ENCODE data around the gene WNT9B.

The WNT9B gene

GRCh38 chr17:46922487-46922803 is 71.1 kb downstream of the WNT9B start:
- no peak for TF ChIP-seq CREB1 (IDR thresholded peaks at IDR 0.05; ENCODE audit: low read depth)
- no peak for TF ChIP-seq FOXM1 (IDR thresholded peaks at IDR 0.05; ENCODE audit: borderline replicate concordance, low read depth)
- no peak for TF ChIP-seq TCF12 (IDR thresholded peaks at IDR 0.05; ENCODE audit: low read depth)
- no peak for TF ChIP-seq EGR1 (IDR thresholded peaks at IDR 0.05)

DNA sequence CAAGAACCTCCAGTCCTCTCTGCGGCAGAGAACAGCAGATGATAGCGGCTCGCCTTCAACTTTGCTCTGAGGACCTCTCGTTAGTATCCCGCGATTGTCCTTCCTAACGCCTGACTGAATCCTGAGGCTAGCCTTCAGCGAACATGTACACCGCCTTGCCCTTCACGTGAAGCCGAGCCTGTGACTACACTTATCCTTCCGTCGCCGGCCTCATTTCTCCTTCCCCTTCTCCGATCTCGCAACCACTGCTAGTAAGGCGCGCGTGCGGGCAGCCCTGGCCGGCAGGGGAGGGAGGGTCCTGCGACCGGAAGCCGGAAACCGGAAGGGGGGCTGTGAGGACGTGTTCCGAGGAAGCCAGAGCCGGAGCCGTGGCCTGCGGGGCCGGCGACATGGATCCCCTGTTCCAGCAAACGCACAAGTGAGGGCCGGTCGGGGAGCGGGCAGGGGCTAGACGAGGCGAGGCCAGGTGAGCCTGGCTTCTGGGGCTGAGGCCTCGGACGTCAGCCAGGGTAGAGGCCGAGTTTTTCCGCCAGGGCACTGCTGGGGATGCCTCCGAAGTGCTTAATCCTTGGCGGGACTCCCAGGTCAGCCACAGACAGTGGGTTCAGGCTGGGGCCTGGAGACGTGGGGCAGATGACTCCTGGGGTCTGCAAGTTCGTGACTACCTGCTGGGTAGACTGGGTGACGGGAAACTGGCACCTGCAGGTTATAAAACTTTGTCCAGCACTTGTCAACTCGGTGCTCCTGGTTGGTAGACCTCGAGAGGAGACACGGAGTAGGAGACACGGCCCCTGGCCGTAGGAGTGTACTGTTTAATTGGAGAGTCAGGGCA is 71.6 kb downstream of the WNT9B start, which contains the start of gene GOSR2:
Gene GOSR2 (plus strand): TSS at position 357 of the 832 bp plus-strand sequence. CDS start 33 bp downstream, at position 390.
- no peak for TF ChIP-seq CREB1 (IDR thresholded peaks at IDR 0.05; ENCODE audit: low read depth)
- TF ChIP-seq YY1 (IDR thresholded peaks at IDR 0.05; ENCODE audit: low read depth), result peak; percentile 75
- TF ChIP-seq TCF12 (IDR thresholded peaks at IDR 0.05; ENCODE audit: low read depth), result 0 out of 2 replicates have a peak, but pooled peaks have one; percentile 66
- TF ChIP-seq NFIC (IDR thresholded peaks at IDR 0.05), result 0 out of 2 replicates have a peak, but pooled peaks have one; percentile 31
- TF ChIP-seq CEBPB (IDR thresholded peaks at IDR 0.05), result peak; percentile 18; the same call in 1 of the 2 replicates
- no peak; the same call in 1 of the 2 replicates for TF ChIP-seq EGR1 (IDR thresholded peaks at IDR 0.05)
- no peak for TF ChIP-seq FOXM1 (IDR thresholded peaks at IDR 0.05; ENCODE audit: borderline replicate concordance, low read depth)
- no peak for TF ChIP-seq RAD21 (IDR thresholded peaks at IDR 0.05; ENCODE audit: low read depth)
- TF ChIP-seq TEAD4 (IDR thresholded peaks at IDR 0.05), result no peak; the same call in 1 of the 2 replicates
- TF ChIP-seq USF1 (IDR thresholded peaks at IDR 0.05), result 0 out of 2 replicates have a peak, but pooled peaks have one; percentile 6
- peak; percentile 83 for TF ChIP-seq TAF1 (IDR thresholded peaks at IDR 0.05; ENCODE audit: low read depth)
- TF ChIP-seq EP300 (IDR thresholded peaks at IDR 0.05; ENCODE audit: borderline replicate concordance), result peak; percentile 5; the same call in 1 of the 2 replicates
- TF ChIP-seq ZBTB7A (IDR thresholded peaks at IDR 0.05; ENCODE audit: low read depth), result no peak
- peak; percentile 83 for TF ChIP-seq MAX (IDR thresholded peaks at IDR 0.05)
- no peak for TF ChIP-seq REST (IDR thresholded peaks at IDR 0.05; ENCODE audit: low read depth)

- no peak for TF ChIP-seq EGR1 (IDR thresholded peaks at IDR 0.05)
- no peak for TF ChIP-seq EP300 (IDR thresholded peaks at IDR 0.05; ENCODE audit: borderline replicate concordance)
- TF ChIP-seq ZBTB7A (IDR thresholded peaks at IDR 0.05; ENCODE audit: low read depth), result no peak
- TF ChIP-seq USF1 (IDR thresholded peaks at IDR 0.05), result no peak
- TF ChIP-seq TEAD4 (IDR thresholded peaks at IDR 0.05), result no peak
- no peak for TF ChIP-seq YY1 (IDR thresholded peaks at IDR 0.05; ENCODE audit: low read depth)
- no peak for TF ChIP-seq TAF1 (IDR thresholded peaks at IDR 0.05; ENCODE audit: low read depth)
- TF ChIP-seq REST (IDR thresholded peaks at IDR 0.05; ENCODE audit: low read depth), result no peak
- TF ChIP-seq NFIC (IDR thresholded peaks at IDR 0.05), result no peak
- no peak for TF ChIP-seq CEBPB (IDR thresholded peaks at IDR 0.05)
Measured at GRCh38 chr17:46925185-46925868, 73.9 kb downstream of the WNT9B start.

DNA sequence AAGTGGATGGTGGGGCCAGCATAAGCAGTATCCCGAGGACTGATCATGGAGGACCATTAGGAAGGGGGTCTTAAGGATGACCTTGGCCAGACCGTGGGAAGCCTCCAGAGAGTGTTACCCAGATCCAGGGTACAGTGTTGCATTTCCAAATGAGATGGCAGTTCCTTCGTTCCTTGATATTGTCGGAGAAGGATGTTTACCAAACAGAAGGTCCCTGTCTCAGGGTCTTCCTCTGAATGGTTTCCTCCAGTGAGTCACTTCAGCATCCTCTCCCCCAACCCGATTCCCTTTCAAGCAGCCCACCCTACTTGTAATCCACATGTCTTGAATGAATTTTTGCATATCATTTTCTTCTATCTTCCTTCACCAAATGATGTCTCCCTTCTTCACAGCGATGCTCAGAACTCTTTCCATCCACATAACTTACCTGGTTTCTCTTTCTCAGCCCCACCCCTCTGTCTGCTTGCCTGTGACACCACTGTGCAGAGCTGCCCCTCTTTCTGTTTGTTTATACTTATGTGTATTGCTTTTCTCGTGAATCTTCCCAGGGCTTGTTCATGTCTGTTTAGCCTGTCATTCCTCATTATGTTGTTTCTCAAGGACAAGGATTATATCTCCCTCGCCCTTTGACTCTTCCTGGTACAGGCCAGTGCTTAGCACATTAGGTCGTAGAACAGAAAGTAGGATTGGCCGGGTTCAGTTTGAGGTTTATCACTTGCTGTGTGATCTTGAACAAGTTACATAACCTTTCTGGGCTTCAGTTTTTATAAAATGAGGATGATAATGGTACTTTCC is 77.3 kb downstream of the WNT9B start:
- TF ChIP-seq EP300 (IDR thresholded peaks at IDR 0.05; ENCODE audit: borderline replicate concordance) (no peak), TAF1 (IDR thresholded peaks at IDR 0.05; ENCODE audit: low read depth) (no peak), RAD21 (IDR thresholded peaks at IDR 0.05; ENCODE audit: low read depth) (no peak), USF1 (IDR thresholded peaks at IDR 0.05) (no peak), YY1 (IDR thresholded peaks at IDR 0.05; ENCODE audit: low read depth) (no peak), TEAD4 (IDR thresholded peaks at IDR 0.05) (no peak), FOXM1 (IDR thresholded peaks at IDR 0.05; ENCODE audit: borderline replicate concordance, low read depth) (no peak), NFIC (IDR thresholded peaks at IDR 0.05) (no peak), TCF12 (IDR thresholded peaks at IDR 0.05; ENCODE audit: low read depth) (no peak), MAX (IDR thresholded peaks at IDR 0.05) (no peak), ZBTB7A (IDR thresholded peaks at IDR 0.05; ENCODE audit: low read depth) (no peak), CREB1 (IDR thresholded peaks at IDR 0.05; ENCODE audit: low read depth) (no peak)

Measured in Ishikawa (cell line).